8988T (cell line): ENCODE results near the gene CACNA1I.
A peak's percentile ranks its signal among the peaks of the same experiment; 100 is the strongest.

ENCODE experiments used
- DNase-seq: peaks from one replicate; pipeline ENCODE4 v3.0.0; 2011

CACNA1I gene

DNA sequence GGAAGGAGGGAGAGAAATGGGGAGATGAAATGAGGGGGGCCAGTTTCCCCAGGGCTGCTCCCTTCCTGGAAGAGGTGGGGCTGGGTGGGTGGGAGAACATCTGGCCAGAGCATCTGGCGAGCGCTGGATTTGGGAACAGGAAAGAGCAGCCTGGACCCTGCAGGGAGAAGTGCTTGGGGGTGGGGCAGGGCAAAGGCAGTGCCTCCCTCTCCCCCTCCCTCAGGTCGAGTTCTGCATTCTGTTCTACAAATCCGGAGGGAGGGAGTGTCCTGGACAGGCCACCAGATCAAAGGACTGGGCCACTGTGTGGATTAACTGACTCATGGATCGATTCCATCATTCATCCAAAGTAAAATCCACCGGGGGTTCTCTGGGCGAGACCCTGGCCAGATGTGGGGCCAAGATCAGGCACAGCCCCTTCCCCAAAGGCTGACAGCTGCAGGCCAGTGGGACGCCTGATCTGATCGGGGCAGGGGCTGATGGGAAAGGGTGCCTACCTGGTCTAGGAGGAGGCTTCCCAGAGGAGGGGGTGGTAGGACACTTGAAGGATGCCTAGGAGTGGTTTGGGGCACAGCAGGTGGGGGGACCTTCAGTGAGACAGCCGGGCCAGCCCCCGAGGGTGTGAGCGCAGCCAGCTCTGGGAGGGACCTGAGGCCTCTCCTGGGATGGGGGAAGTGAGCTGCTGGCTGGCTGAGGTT is 57.5 kb downstream of the CACNA1I start:
- no peak for DNase-seq

GRCh38 chr22:39628563-39629080 is 58.1 kb downstream of the CACNA1I start:
- DNase-seq, result no peak

- no peak for DNase-seq
Observed at GRCh38 chr22:39629851-39630250, 59.3 kb downstream of the CACNA1I start.

- no peak for DNase-seq
Observed at GRCh38 chr22:39630721-39631120, 60.2 kb downstream of the CACNA1I start.

GRCh38 chr22:39631381-39632286 is 61.1 kb downstream of the CACNA1I start:
- DNase-seq, result no peak

DNA sequence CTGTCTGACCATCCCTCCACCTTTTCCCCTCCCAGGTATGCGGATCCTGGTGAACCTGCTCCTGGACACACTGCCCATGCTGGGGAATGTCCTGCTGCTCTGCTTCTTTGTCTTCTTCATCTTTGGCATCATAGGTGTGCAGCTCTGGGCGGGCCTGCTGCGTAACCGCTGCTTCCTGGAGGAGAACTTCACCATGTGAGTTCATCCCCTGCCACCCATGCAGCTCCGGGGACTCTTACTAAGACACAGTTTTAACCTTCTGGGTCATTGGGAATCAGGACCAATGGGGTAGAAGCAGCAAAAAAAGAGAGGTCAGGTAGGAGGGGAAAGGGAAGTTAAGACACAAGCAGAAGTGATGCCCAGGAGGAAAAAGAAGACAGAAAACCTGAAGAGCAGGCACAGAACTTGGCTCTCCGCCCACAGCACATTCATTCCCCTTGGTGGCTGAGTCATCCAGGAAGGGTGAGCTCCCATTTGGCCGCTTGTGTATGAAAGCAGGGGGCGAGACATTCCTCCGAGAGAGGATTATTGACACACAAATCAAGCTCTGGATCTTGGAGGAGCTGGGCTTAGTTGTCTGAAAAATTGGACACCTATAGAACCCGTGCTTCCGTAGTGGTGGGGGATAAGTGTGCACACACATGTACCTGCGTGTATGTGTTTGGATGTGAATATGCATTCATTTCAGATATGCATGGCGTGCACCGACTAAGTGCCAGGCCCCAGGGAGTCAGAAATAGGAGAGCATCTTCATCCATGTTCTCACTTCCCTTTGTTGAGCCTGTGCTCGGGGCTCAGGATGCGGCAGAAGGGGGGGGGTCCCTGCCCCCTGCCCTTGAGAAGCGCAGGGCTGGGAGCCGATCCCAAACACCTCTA is 64.2 kb downstream of the CACNA1I start:
- DNase-seq, result peak; percentile 71

- no peak for DNase-seq
Observed at GRCh38 chr22:39635719-39636118, 65.2 kb downstream of the CACNA1I start.

DNA sequence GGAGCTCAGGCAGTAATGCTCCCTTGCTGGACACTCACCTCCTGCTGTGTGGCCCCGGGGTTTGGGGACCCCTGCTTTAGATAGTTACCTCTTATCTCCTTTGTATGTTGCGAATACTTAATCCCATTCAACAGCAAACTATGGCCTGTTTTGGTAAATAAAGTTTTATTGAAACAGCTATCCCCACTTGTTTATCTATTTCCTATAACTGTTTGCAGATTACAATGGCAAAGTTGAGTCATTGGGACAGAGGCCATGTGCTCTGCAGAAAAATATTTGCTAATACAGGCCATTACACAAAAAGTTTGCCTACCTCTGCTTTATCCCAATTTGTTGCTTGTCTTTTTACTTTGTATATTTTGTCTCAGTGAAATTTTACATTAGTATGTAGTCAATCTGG is 68.4 kb downstream of the CACNA1I start:
- no peak for DNase-seq

DNA sequence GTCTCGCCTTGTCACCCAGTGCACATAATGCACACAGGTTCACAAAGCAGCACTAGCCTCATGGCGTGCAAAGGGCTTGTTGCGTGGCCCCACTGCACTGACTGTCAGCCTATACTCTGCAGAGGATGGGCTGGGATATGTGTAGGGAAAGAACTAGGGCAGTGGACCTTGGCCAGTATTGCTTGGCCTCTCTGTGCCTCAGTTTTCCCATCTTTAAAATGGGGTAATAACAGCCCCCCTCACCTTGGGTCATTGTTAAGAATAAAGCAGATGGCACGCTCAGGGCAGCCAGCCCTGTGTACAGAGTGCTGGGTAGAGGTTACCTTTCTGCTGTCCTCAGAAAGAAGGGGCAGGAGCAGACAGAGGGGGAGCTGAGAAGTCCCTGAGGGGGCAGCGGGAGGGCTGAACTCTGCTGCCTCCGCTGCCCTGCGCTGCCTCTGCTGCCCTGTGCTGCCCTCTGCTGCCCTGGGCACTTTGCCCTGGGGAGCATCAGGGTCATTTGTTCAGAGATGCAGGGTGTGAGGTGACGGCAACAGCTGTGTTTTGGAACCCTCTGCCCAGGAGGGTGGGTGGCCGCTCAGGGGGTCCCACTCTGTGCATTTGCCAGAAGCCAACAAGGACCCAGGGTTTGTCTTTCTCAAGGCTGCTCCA is 71.2 kb downstream of the CACNA1I start:
- DNase-seq, result no peak

DNA sequence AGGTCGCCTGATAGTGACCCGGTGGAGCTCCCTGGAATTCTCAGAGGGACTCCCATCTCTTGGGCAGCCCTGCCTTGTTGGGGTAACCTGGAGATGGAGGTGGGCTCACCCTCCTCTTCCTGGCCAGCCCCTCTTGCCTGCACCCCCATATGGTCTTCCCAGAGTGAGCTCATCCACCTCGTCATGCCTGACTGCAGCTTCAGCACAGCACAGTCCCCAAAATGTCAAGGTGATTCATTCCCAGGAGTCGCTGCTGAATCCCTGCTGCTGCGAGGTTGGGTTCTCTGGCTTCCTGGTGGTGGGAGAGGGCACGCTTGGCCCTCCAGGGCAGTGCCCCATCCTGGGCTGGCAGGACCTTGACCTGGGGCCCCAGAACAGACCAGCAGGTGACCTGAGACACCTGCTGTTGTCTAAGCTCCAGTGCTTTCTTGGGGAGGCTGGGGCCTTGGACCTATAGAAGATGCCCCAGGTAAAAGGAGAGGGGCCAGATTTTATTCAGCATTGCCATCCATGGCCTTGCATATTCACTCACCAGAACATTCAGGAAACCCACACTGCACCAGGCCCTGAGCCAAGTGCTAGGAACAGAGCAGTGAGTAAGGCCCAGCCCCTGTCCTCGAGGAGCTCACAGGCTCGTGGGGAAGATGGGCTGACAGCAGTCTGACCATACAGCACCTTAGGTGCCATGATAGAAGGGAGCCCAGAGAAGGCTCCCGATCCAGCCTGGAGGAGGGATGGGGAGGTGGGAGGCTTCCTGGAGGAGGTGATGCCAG is 72.9 kb downstream of the CACNA1I start:
- no peak for DNase-seq

GRCh38 chr22:39645532-39645931 is 75.0 kb downstream of the CACNA1I start:
- no peak for DNase-seq

- DNase-seq, result no peak
Observed at GRCh38 chr22:39646398-39647063, 76.0 kb downstream of the CACNA1I start.

DNA sequence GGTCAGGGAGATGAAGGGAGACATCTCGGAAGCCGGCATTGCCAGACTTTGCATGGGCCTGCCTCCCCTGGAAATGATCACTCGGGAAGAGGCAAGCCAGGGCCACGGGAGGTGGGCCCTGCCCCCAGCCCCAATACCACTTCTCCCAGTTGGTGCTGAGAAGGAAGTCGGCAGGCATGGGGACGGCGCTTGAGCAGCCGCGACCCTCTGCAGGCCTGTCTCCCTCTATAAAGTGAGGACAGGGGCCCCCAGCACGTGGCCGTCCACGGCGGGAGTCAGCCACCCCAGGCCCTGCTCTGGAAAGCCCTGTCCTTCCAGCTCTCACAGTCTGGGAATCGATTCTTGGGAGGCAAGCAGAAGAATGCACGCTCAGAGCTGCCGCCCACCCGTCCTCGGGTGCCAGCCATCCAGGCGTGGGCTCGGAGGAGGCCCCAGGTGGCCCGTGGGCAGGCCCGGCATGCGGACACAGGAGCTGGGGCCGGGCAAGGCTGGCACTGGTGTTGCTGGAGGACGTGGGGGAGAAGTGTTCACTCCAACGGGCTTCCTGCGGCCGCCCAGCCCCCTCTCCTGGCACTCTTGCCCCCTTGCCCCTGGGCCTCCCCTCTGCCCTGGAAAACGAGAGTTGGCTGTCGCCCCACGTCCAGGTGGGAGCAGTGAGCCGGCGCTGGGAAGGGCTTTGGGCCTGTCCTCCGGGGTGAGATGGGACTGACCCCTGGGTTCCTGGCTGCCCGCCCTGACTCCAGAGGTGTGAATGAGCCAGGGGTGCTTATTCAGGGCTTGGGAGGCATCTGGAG is 77.5 kb downstream of the CACNA1I start:
- DNase-seq, result no peak

- no peak for DNase-seq
Observed at GRCh38 chr22:39648630-39648950, 78.0 kb downstream of the CACNA1I start.

- no peak for DNase-seq
Observed at GRCh38 chr22:39649500-39650089, 79.0 kb downstream of the CACNA1I start.

- no peak for DNase-seq
Observed at GRCh38 chr22:39651053-39651996, 80.8 kb downstream of the CACNA1I start.

- no peak for DNase-seq
Observed at GRCh38 chr22:39652990-39653786, 82.6 kb downstream of the CACNA1I start.

GRCh38 chr22:39653787-39654077 is 83.2 kb downstream of the CACNA1I start:
- no peak for DNase-seq
